Chondrocyte (in vitro differentiated cells): ENCODE measurements around the gene RBBP8NL. TPM values are rescaled to one million over a fixed set of nuclear protein-coding genes. Genes with fewer than 3 reads are reported as not detected.

Experiments
- DNase-seq: peaks from one replicate; pipeline ENCODE4 v3.0.0; 2021; ENCODE audit warnings: mixed read lengths, low spot score
- H3K27ac Mint-ChIP-seq: one replicate; pipeline ENCODE4 v1.8.0; 2021; ENCODE audit warnings: mild to moderate bottlenecking, moderate library complexity, mixed read lengths; ENCODE audit not compliant: unreplicated experiment
- H3K27me3 Mint-ChIP-seq: 2 replicates; pipeline ENCODE4 v1.8.0; 2021; ENCODE audit warnings: low read depth, mixed read lengths
- H3K36me3 Mint-ChIP-seq: 2 replicates; pipeline ENCODE4 v1.8.0; 2021; ENCODE audit warnings: low read depth, mixed read lengths
- H3K4me1 Mint-ChIP-seq: 2 replicates; pipeline ENCODE4 v1.8.0; 2021; ENCODE audit warnings: low read depth, mild to moderate bottlenecking, mixed read lengths
- H3K4me3 Mint-ChIP-seq: one replicate; pipeline ENCODE4 v1.8.0; 2021; ENCODE audit warnings: mild to moderate bottlenecking, moderate library complexity, mixed read lengths; ENCODE audit not compliant: unreplicated experiment
- H3K9me3 Mint-ChIP-seq: 2 replicates; pipeline ENCODE4 v1.8.0; 2021; ENCODE audit warnings: low read depth, mixed read lengths
- long read RNA-seq: library from polyadenylated mRNA; stranded (forward); transcript quantifications from one replicate; pipeline ENCODE4 v2.0.0, GENCODE V29; 2021
- total RNA-seq: library from RNA; stranded (reverse); gene quantifications from 3 replicates; pipeline ENCODE4 v1.2.1, GENCODE V29; 2021
- TF ChIP-seq, protein P1 (sequence below): fragments of 200-600 bp; sonication (generic); IDR thresholded peaks from 2 replicates; pipeline ENCODE4 v1.5.0; 2021; ENCODE audit warnings: antibody characterized with exemption, mild to moderate bottlenecking, moderate library complexity

The RBBP8NL gene
- not detected in 3 replicates for total RNA-seq
- long read RNA-seq: 0 reads

- TF ChIP-seq, protein P1, sequence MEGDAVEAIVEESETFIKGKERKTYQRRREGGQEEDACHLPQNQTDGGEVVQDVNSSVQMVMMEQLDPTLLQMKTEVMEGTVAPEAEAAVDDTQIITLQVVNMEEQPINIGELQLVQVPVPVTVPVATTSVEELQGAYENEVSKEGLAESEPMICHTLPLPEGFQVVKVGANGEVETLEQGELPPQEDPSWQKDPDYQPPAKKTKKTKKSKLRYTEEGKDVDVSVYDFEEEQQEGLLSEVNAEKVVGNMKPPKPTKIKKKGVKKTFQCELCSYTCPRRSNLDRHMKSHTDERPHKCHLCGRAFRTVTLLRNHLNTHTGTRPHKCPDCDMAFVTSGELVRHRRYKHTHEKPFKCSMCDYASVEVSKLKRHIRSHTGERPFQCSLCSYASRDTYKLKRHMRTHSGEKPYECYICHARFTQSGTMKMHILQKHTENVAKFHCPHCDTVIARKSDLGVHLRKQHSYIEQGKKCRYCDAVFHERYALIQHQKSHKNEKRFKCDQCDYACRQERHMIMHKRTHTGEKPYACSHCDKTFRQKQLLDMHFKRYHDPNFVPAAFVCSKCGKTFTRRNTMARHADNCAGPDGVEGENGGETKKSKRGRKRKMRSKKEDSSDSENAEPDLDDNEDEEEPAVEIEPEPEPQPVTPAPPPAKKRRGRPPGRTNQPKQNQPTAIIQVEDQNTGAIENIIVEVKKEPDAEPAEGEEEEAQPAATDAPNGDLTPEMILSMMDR: no peak
- H3K9me3 Mint-ChIP-seq: no peaks in the 10 kb centered on the region
- H3K27me3 Mint-ChIP-seq: peaks cover 16% of the 10 kb centered on the region
- H3K27ac Mint-ChIP-seq: no peak within 1 kb of the TSS
- H3K4me1 Mint-ChIP-seq: no peaks in the 10 kb centered on the region
- no peak within 1 kb of the TSS for H3K4me3 Mint-ChIP-seq
- no peak for DNase-seq
- no peaks in the 10 kb centered on the region for H3K36me3 Mint-ChIP-seq
Measured at GRCh38 chr20:62427172-62428001, at the start of gene RBBP8NL. TSS of gene RBBP8NL (minus strand) at chr20:62427539. CDS start at chr20:62419647, 7,892 bp downstream.

DNA sequence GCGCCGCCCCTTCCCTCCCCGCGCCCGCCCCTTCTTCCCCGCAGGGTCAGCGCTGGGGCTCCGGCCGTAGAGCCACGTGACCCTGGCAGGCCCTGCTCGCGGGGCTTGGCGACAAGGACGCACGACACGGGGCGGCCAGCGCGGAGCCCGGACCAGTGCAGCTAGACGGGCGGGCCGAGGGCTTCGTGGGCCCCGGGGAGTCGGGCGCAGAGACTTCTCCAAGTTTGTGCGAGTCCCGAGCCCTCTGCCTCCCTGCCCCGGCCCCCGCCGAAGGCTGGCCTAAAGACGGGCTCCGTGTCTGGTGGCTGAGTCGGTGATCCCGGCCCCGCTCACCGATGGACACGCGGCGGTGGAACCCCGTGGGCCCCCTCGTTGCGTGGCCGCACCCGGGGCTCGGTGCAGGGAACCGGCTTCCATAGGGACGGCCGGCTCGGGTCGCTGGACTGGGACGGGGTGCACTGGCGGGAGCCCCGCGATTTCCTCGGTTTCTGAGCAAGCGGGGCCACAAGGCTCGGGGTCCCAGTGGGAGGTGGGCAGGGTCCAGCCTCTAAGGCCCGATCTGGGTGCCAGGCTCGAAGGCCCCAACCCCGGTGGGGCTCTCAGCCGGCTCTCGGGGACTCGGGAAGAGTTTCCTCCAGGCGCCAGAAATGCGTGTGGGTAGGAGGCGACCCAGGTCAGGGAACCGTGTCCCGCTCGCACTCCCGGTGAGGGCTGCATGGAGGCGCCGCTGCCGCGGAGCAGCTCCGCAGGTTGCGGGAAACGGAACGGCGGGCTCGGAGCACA, 48.9 kb upstream of the RBBP8NL start:
- Mint-ChIP-seq H3K36me3 (no peaks in the 10 kb centered on the region), H3K9me3 (no peaks in the 10 kb centered on the region), H3K27ac (no peak overlapping the region), H3K4me3 (no peak overlapping the region), H3K27me3 (peaks cover 35% of the 10 kb centered on the region), H3K4me1 (no peaks in the 10 kb centered on the region)
- DNase-seq: no peak
- TF ChIP-seq, protein P1: no peak

- no peaks in the 10 kb centered on the region for H3K9me3 Mint-ChIP-seq
- H3K27ac Mint-ChIP-seq: no peak within 1 kb of the TSS
- peaks cover 37% of the 10 kb centered on the region for H3K27me3 Mint-ChIP-seq
- H3K36me3 Mint-ChIP-seq: no peaks in the 10 kb centered on the region
- no peak within 1 kb of the TSS for H3K4me3 Mint-ChIP-seq
- H3K4me1 Mint-ChIP-seq: no peaks in the 10 kb centered on the region
- no peak for DNase-seq
- TF ChIP-seq, protein P1: no peak
Measured at GRCh38 chr20:62475772-62476055, 48.4 kb upstream of the RBBP8NL start, which contains the start of gene GATA5. TSS of gene GATA5 (minus strand) at chr20:62475995. CDS start at chr20:62475521, 474 bp downstream.

GRCh38 chr20:62475027-62475771, 47.9 kb upstream of the RBBP8NL start:
- no peak for DNase-seq
- Mint-ChIP-seq H3K9me3 (no peaks in the 10 kb centered on the region), H3K4me1 (no peaks in the 10 kb centered on the region), H3K4me3 (no peak overlapping the region), H3K27me3 (peaks cover 41% of the 10 kb centered on the region), H3K36me3 (no peaks in the 10 kb centered on the region), H3K27ac (no peak overlapping the region)
- TF ChIP-seq, protein P1: no peak

DNA sequence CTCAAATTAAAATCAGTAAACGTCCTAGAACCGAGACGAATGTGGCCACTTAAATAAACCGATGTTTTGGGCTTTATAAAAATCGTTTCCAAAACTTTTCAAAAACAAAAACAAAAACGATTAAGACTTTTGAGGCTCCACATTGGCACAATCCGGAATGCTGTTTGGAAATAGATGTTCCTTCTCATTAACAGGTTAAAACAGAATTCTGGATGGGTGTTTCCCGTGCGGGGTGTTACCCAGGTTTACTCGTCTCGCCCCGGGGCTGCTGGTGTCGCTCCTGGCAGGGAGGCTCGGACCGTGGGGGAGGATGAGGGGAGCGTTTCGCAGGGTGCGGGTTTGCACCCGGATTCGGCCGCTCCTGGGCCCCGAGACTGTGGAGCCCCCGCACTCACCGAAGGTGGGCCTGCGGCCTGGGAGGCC, 47.3 kb upstream of the RBBP8NL start:
- DNase-seq: no peak
- H3K9me3 Mint-ChIP-seq: no peaks in the 10 kb centered on the region
- no peak overlapping the region for H3K27ac Mint-ChIP-seq
- TF ChIP-seq, protein P1: no peak
- H3K36me3 Mint-ChIP-seq: no peaks in the 10 kb centered on the region
- no peak overlapping the region for H3K4me3 Mint-ChIP-seq
- no peaks in the 10 kb centered on the region for H3K4me1 Mint-ChIP-seq
- peaks cover 45% of the 10 kb centered on the region for H3K27me3 Mint-ChIP-seq
